Activated B cell treated with CpG ODN at 0.5 μM for 24 hours (primary cell): ENCODE results near the gene GCKR. TPM values are rescaled to one million over a fixed set of nuclear protein-coding genes. Genes with fewer than 3 reads are reported as not detected.
A peak's percentile ranks its signal among the peaks of the same experiment; 100 is the strongest.

Source experiments
- ATAC-seq: fragments of 200-7000 bp; cut with Tn5 transposase; one replicate; pipeline ENCODE4 v1.10.0; 2021; ENCODE audit warnings: low read depth, mild to moderate bottlenecking, moderate library complexity
- CTCF ChIA-PET: fragments of 350-600 bp; sonication (Branson Sonifier 250); formaldehyde crosslinking; loops from one replicate; lab custom pipeline; 2021; ENCODE audit warnings: antibody characterized with exemption; lab: Charles Lee
- POLR2A ChIA-PET: fragments of 350-600 bp; sonication (Branson Sonifier 250); formaldehyde crosslinking; loops from one replicate; lab custom pipeline; 2021; ENCODE audit warnings: antibody characterized with exemption; lab: Charles Lee
- DNase-seq: peaks from one replicate; pipeline ENCODE4 v3.0.0; 2022
- H3K27ac Mint-ChIP-seq: one replicate; pipeline ENCODE4 v1.8.0; 2020; ENCODE audit warnings: mixed read lengths
- H3K27me3 Mint-ChIP-seq: one replicate; pipeline ENCODE4 v1.8.0; 2021; ENCODE audit warnings: mixed read lengths
- H3K36me3 Mint-ChIP-seq: one replicate; pipeline ENCODE4 v1.8.0; 2021; ENCODE audit warnings: low read depth, mixed read lengths
- H3K4me1 Mint-ChIP-seq: one replicate; pipeline ENCODE4 v1.8.0; 2021; ENCODE audit warnings: mixed read lengths
- H3K4me3 Mint-ChIP-seq: one replicate; pipeline ENCODE4 v1.8.0; 2020; ENCODE audit warnings: mild to moderate bottlenecking, mixed read lengths
- H3K9me3 Mint-ChIP-seq: one replicate; pipeline ENCODE4 v1.8.0; 2020; ENCODE audit warnings: mixed read lengths
- CTCF ChIP-seq: fragments of 200-600 bp; IDR thresholded peaks from one replicate; pipeline ENCODE4 v1.8.0; 2022; ENCODE audit warnings: antibody characterized with exemption, mild to moderate bottlenecking
- intact Hi-C: fragments of 100-400 bp; cut with micrococcal nuclease; formaldehyde crosslinking; loops from one replicate; pipeline ENCODE4 v1.15.1; 2024
- total RNA-seq: library from RNA; stranded (reverse); gene quantifications from 2 replicates; pipeline ENCODE4 v1.2.3, GENCODE V29; 2022

Gene GCKR, protein sequence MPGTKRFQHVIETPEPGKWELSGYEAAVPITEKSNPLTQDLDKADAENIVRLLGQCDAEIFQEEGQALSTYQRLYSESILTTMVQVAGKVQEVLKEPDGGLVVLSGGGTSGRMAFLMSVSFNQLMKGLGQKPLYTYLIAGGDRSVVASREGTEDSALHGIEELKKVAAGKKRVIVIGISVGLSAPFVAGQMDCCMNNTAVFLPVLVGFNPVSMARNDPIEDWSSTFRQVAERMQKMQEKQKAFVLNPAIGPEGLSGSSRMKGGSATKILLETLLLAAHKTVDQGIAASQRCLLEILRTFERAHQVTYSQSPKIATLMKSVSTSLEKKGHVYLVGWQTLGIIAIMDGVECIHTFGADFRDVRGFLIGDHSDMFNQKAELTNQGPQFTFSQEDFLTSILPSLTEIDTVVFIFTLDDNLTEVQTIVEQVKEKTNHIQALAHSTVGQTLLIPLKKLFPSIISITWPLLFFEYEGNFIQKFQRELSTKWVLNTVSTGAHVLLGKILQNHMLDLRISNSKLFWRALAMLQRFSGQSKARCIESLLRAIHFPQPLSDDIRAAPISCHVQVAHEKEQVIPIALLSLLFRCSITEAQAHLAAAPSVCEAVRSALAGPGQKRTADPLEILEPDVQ
- not detected in 2 replicates for total RNA-seq

GRCh38 chr2:27496357-27497287 lies at the start of gene GCKR:
TSS of gene GCKR (plus strand) at chr2:27496839. CDS start at chr2:27496905, 66 bp downstream.
- CTCF ChIA-PET: no interaction called here
- no peak for TF ChIP-seq CTCF
- intact Hi-C loops: no loop called here
- peaks cover 58% of the 10 kb centered on the region for H3K27me3 Mint-ChIP-seq
- no peak within 1 kb of the TSS for H3K27ac Mint-ChIP-seq
- H3K9me3 Mint-ChIP-seq: no peaks in the 10 kb centered on the region
- POLR2A ChIA-PET: no interaction called here
- peaks cover 13% of the 10 kb centered on the region for H3K4me1 Mint-ChIP-seq
- ATAC-seq: no peak
- no peaks in the 10 kb centered on the region for H3K36me3 Mint-ChIP-seq
- peak within 1 kb of the TSS; percentile 78 for H3K4me3 Mint-ChIP-seq
- no peak for DNase-seq

GRCh38 chr2:27448381-27448780 lies 48.3 kb upstream of the GCKR start:
- H3K27me3 Mint-ChIP-seq: no peaks in the 10 kb centered on the region
- H3K4me1 Mint-ChIP-seq: no peaks in the 10 kb centered on the region
- intact Hi-C loops: no loop called here
- no peak for DNase-seq
- TF ChIP-seq CTCF: no peak
- no peaks in the 10 kb centered on the region for H3K9me3 Mint-ChIP-seq
- ChIA-PET POLR2A (no interaction called here), CTCF (no interaction called here)
- no peak overlapping the region for H3K4me3 Mint-ChIP-seq
- ATAC-seq: no peak
- no peak overlapping the region for H3K27ac Mint-ChIP-seq
- peaks cover 45% of the 10 kb centered on the region for H3K36me3 Mint-ChIP-seq

- intact Hi-C loops: no loop called here
Measured at GRCh38 chr2:27451095-27451494, 45.5 kb upstream of the GCKR start.

DNA sequence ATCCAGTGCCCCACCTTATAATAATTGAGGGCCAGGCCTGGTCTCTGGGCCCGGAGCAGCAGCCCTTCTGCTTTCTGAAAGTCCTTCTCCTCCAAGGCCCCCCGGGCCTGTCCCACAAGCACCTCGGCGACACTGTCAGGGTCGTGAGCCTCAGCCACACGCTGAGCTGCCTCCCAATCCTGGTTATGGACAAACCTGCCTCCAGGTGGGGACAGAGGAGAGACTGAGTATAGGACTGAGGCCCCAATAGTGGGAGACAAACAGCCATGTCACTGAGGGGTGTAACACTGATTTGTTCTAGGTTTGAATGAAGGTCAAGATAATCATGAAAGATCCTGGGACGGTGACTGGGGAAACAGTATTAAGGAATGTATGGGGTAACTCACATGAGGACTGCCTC lies 42.7 kb upstream of the GCKR start:
- H3K27me3 Mint-ChIP-seq: no peaks in the 10 kb centered on the region
- intact Hi-C loops: no loop called here
- no peaks in the 10 kb centered on the region for H3K9me3 Mint-ChIP-seq
- no peak overlapping the region for H3K4me3 Mint-ChIP-seq
- CTCF ChIA-PET: no interaction called here
- ATAC-seq: no peak
- TF ChIP-seq CTCF: no peak
- H3K27ac Mint-ChIP-seq: no peak overlapping the region
- DNase-seq: no peak
- H3K36me3 Mint-ChIP-seq: peaks cover 41% of the 10 kb centered on the region
- POLR2A ChIA-PET: no interaction called here
- no peaks in the 10 kb centered on the region for H3K4me1 Mint-ChIP-seq

More at GRCh38 chr2:27451095-27451494, 45.5 kb upstream of the GCKR start:
- H3K27me3 Mint-ChIP-seq: no peaks in the 10 kb centered on the region
- H3K9me3 Mint-ChIP-seq: no peaks in the 10 kb centered on the region
- H3K27ac Mint-ChIP-seq: no peak overlapping the region
- H3K4me3 Mint-ChIP-seq: no peak overlapping the region
- no peak for TF ChIP-seq CTCF
- ChIA-PET POLR2A (no interaction called here), CTCF (no interaction called here)
- ATAC-seq (no peak), DNase-seq (no peak)
- no peaks in the 10 kb centered on the region for H3K4me1 Mint-ChIP-seq
- H3K36me3 Mint-ChIP-seq: peaks cover 46% of the 10 kb centered on the region
